ENCODE results near the gene SOHLH1. TPM values are rescaled to one million over a fixed set of nuclear protein-coding genes. Genes with fewer than 3 reads are reported as not detected.

Gene SOHLH1
- total and polyA plus RNA-seq, 10 donors, result 0.07 to 0.10 TPM; not detected in 8

- Histone ChIP-seq H3K27me3 (replicated peaks in 1 of 7) (peaks cover 0 to 77% (median 33%) of the 10 kb centered on the region in 7 donors), H3K36me3 (peaks cover 0 to 7% (median 0%) of the 10 kb centered on the region in 6 donors), H3K4me1 (peaks cover 0 to 12% (median 0%) of the 10 kb centered on the region in 6 donors), H3K27ac (no peak overlapping the region), H3K9me3 (peaks cover 0 to 10% (median 6%) of the 10 kb centered on the region in 8 donors), H3K4me3 (no peak overlapping the region)
- intact Hi-C loops (cut with DNase I; ENCODE audit: low total_unique reads), result no loop called here
- WGBS, 5 donors, result 7 to 12% (median 7%) methylated on average over 16 to 78 of the region's 78 CpGs
- DNase-seq, result no peak
- TF ChIP-seq CTCF (IDR thresholded peaks at IDR 0.05 in 8 of 11, conservative IDR thresholded peaks at IDR 0.05 in 3 of 11) (no peak), POLR2A (IDR thresholded peaks at IDR 0.05) (no peak), POLR2AphosphoS5 (IDR thresholded peaks at IDR 0.05) (no peak)
Observed at GRCh38 chr9:135736272-135736978, 37.1 kb upstream of the SOHLH1 start.

GRCh38 chr9:135734616-135735144, 35.4 kb upstream of the SOHLH1 start:
- Histone ChIP-seq H3K9me3 (peaks cover 0 to 21% (median 12%) of the 10 kb centered on the region in 8 donors), H3K27ac (no peak overlapping the region), H3K36me3 (peaks cover 0 to 9% (median 0%) of the 10 kb centered on the region in 6 donors), H3K27me3 (replicated peaks in 1 of 7) (peaks cover 0 to 61% (median 33%) of the 10 kb centered on the region in 7 donors), H3K4me3 (no peak overlapping the region), H3K4me1 (peaks cover 0 to 12% (median 0%) of the 10 kb centered on the region in 6 donors)
- intact Hi-C loops (cut with DNase I; ENCODE audit: low total_unique reads), result no loop called here
- DNase-seq, result no peak
- TF ChIP-seq POLR2AphosphoS5 (IDR thresholded peaks at IDR 0.05) (no peak), POLR2A (IDR thresholded peaks at IDR 0.05) (no peak), CTCF (IDR thresholded peaks at IDR 0.05 in 8 of 11, conservative IDR thresholded peaks at IDR 0.05 in 3 of 11) (no peak)
- 81 to 83% (median 82%) methylated on average over 3 to 27 of the region's 27 CpGs for WGBS, 5 donors

- H3K36me3 ChIP-seq, result peaks cover 0 to 15% (median 0%) of the 10 kb centered on the region in 6 donors
- no peak overlapping the region for H3K27ac ChIP-seq
- WGBS, 5 donors, result 56 to 68% (median 64%) methylated on average over 5 to 6 of the region's 6 CpGs
- peaks cover 0 to 12% (median 0%) of the 10 kb centered on the region in 6 donors for H3K4me1 ChIP-seq
- H3K27me3 ChIP-seq (replicated peaks in 1 of 7), result peaks cover 0 to 57% (median 22%) of the 10 kb centered on the region in 7 donors
- H3K4me3 ChIP-seq, result no peak overlapping the region
- intact Hi-C loops (cut with DNase I; ENCODE audit: low total_unique reads), result no loop called here
- H3K9me3 ChIP-seq, result peaks cover 0 to 21% (median 12%) of the 10 kb centered on the region in 8 donors
- no peak for DNase-seq
- TF ChIP-seq CTCF (IDR thresholded peaks at IDR 0.05 in 8 of 11, conservative IDR thresholded peaks at IDR 0.05 in 3 of 11), result no peak
Observed at GRCh38 chr9:135732569-135733257, 33.4 kb upstream of the SOHLH1 start.

- TF ChIP-seq POLR2A (IDR thresholded peaks at IDR 0.05), result no peak
- TF ChIP-seq CTCF (IDR thresholded peaks at IDR 0.05 in 8 of 11, conservative IDR thresholded peaks at IDR 0.05 in 3 of 11), result no peak
- no peak for TF ChIP-seq POLR2AphosphoS5 (IDR thresholded peaks at IDR 0.05)
- WGBS, 5 donors, result 89 to 95% (median 95%) methylated on average over 12 of the region's 12 CpGs
- H3K4me3 ChIP-seq, result no peak overlapping the region
Observed at GRCh38 chr9:135731454-135731853, 32.2 kb upstream of the SOHLH1 start.

More at GRCh38 chr9:135731454-135731853, 32.2 kb upstream of the SOHLH1 start:
- H3K27ac ChIP-seq, result no peak overlapping the region
- no peak for DNase-seq
- H3K4me1 ChIP-seq, result peaks cover 0 to 8% (median 0%) of the 10 kb centered on the region in 6 donors
- H3K36me3 ChIP-seq, result peaks cover 0 to 15% (median 0%) of the 10 kb centered on the region in 6 donors
- peaks cover 0 to 49% (median 10%) of the 10 kb centered on the region in 7 donors for H3K27me3 ChIP-seq (replicated peaks in 1 of 7)
- intact Hi-C loops (cut with DNase I; ENCODE audit: low total_unique reads), result no loop called here
- H3K9me3 ChIP-seq, result peaks cover 0 to 21% (median 12%) of the 10 kb centered on the region in 8 donors

All from spleen (tissue), 11 donors.